Sigmoid colon (tissue), 7 donors: ENCODE results near the gene PTGDS. TPM values are rescaled to one million over a fixed set of nuclear protein-coding genes. Genes with fewer than 3 reads are reported as not detected.

Source experiments
- DNase-seq: peaks from one replicate; pipeline ENCODE4 v3.0.0-alpha.2; 2019
- H3K27ac ChIP-seq, 4 donors: fragments of 200-600 bp; sonication (generic); one replicate each; pipeline ENCODE4 v1.5.1; 2016 to 2019; ENCODE audit warnings: mild to moderate bottlenecking in 1 of 4
- H3K27me3 ChIP-seq, 3 donors: fragments of 200-600 bp; sonication (generic); one replicate each; pipeline ENCODE4 v1.5.1; 2019; ENCODE audit warnings: mild to moderate bottlenecking in 1 of 3
- H3K36me3 ChIP-seq, 4 donors: fragments of 200-600 bp; sonication (generic); one replicate each; pipeline ENCODE4 v1.5.1; 2016 to 2019
- H3K4me1 ChIP-seq, 4 donors: fragments of 200-600 bp; sonication (generic); one replicate each; pipeline ENCODE4 v1.5.1; 2017 to 2019
- H3K4me3 ChIP-seq, 4 donors: fragments of 200-600 bp; sonication (generic); one replicate each; pipeline ENCODE4 v1.5.1; 2017 to 2019; ENCODE audit warnings: mild to moderate bottlenecking in 2 of 4, moderate library complexity in 1 of 4
- H3K9me3 ChIP-seq, 4 donors: fragments of 200-600 bp in 3 of 4; sonication (generic) in 3 of 4; one replicate each; pipeline versions ENCODE4 v1.5.1 to v1.6.1; 2013 to 2019
- CTCF ChIP-seq, 4 experiments: fragments of 450-650 bp in 3 of 4; fragments of 200-600 bp in 1 of 4; IDR thresholded peaks; one replicate each; pipeline ENCODE4 v1.5.1; 2016 to 2019; ENCODE audit warnings: antibody characterized with exemption in 4 of 4, mild to moderate bottlenecking in 3 of 4, moderate library complexity in 2 of 4
- EP300 ChIP-seq, 4 donors: sonication (generic); formaldehyde crosslinking; IDR thresholded peaks; one replicate each; pipeline ENCODE4 v1.6.1; 2017; ENCODE audit warnings: antibody characterized with exemption in 4 of 4
- POLR2A ChIP-seq, 2 donors: fragments of 450-650 bp; IDR thresholded peaks; one replicate each; pipeline ENCODE4 v1.6.1; 2016; ENCODE audit warnings: antibody characterized with exemption in 2 of 2, mild to moderate bottlenecking in 2 of 2, moderate library complexity in 2 of 2
- POLR2AphosphoS5 ChIP-seq, 4 donors: sonication (generic); formaldehyde crosslinking; IDR thresholded peaks; one replicate each; pipeline ENCODE4 v1.6.1; 2017; ENCODE audit warnings: antibody characterized with exemption in 4 of 4
- WGBS, 2 donors: extraction: QIAGEN DNeasy Blood & Tissue Kit; methylation state at CpG; one replicate each; pipeline ENCODE4 v1.1.7; 2013; 5-methylcytosine and 5-hydroxymethylcytosine counted together
- intact Hi-C: fragments of 100-400 bp; cut with DNase I; formaldehyde crosslinking; loops from one replicate; pipeline ENCODE4 v1.15.1; 2023
- polyA plus RNA-seq, 3 donors: library from polyadenylated mRNA; stranded (reverse); fragments of 200-250 nt; gene quantifications; one replicate each; pipeline ENCODE4 v1.2.3, GENCODE V29; 2013
- total RNA-seq, 4 donors: library from RNA; depleted of rRNA; stranded (reverse); fragments of >200 nt; gene quantifications; one replicate each; pipeline ENCODE4 v1.1.0, GENCODE V29; 2016
- donor health status: healthy with polysubstance abuse.
- donor health status: Bipolar disorder and iron deficiency.
- donor health status: healthy.

Gene PTGDS
- total and polyA plus RNA-seq, 7 donors, result 8.3 to 218 (median 28.5) TPM

DNA sequence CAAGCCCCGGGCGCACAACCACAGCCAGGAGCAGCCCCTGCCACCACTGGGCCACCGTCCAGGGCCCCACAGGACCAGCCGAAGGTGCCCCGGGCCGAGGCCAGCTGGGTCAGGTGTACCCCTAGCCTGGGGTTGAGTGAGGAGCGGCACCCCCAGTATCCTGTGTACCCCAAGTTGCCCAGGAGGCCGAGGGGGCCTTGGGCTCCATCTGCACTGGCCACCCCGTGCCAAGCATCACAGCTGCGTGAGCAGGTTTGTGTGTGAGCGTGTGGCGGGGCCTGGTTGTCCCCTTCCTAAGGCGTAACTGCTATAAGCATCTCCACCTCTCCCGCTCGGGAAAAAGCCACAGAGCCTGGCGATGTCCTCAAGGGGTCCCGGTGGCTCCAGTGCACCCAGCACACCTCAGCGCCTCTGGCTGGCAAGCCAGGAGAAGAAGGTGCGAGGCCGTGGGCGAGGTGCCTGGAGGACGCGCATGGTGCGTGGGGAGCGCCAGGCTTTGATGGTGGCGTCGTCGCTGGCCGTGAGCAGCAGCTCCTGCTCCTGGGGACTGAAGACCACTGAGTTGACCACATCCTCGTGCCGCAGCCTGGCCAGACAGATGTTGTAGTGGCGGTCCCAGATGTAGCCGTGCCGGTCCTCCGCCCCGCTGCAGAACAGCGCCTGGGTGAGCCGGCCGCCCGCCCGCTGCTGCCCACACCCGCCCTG is 36.6 kb upstream of the PTGDS start:
- intact Hi-C loops, result loop anchor here (5.0 kb wide), 1 partner anchor 53 kb away; the partner anchor contains the start of gene TRAF2
- Histone ChIP-seq H3K4me3 (no peak overlapping the region), H3K27ac (no peak overlapping the region), H3K36me3 (peaks cover 34 to 55% (median 40%) of the 10 kb centered on the region in 4 donors), H3K9me3 (no peaks in the 10 kb centered on the region), H3K4me1 (peaks cover 0 to 27% (median 19%) of the 10 kb centered on the region in 4 donors), H3K27me3 (no peaks in the 10 kb centered on the region)
- WGBS, 2 donors, result 94 to 96% methylated on average over 42 of the region's 42 CpGs
- TF ChIP-seq EP300 (IDR thresholded peaks at IDR 0.05), result no peak
- no peak for TF ChIP-seq CTCF (IDR thresholded peaks at IDR 0.05)
- no peak for TF ChIP-seq POLR2AphosphoS5 (IDR thresholded peaks at IDR 0.05)
- TF ChIP-seq POLR2A (IDR thresholded peaks at IDR 0.05), result no peak
- peak; percentile 64 for DNase-seq

DNA sequence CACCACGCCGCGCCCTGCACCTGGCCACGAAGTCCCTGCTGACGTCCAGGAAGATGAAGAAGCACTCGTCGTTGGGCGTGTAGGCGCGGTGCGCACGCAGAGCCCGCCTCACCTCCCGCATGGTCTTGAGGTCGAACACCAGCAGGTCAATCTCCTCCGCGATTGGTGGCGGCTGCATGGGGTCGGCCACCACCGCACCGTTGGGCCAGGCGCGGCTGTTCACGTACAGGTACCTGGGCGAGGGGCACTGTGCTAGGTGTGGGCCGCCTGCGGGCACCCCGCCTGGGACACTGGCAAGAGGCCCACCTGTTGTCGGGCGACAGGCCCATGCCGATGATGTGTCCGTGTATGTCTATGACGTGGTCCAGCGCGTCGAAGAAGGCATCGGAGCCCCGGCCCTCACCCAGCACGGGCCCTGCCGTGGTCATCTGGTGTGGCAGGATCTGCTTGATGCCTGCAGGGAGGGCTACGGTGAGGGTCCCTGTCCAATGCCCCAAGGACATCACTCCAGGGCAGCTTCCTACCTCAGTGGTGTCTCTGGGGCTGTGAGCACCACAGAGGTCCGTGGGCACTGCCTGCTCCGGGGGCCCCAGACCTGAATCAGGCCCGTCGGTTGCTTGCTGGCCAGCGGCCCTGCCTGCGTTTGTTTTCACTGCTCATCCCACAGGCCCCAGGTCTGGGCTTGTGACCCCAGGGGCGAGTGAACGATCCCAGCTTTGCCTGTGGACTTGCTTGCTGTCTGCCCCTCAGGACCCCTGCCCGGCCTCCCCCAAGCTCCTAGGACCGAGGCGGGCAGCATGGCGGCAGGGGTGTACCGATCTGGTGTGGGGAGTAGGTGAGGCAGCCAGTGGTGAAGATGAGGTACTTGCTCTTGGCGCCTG is 35.8 kb upstream of the PTGDS start:
- Histone ChIP-seq H3K9me3 (no peaks in the 10 kb centered on the region), H3K27me3 (no peaks in the 10 kb centered on the region), H3K27ac (no peak overlapping the region), H3K36me3 (peaks cover 34 to 55% (median 40%) of the 10 kb centered on the region in 4 donors), H3K4me1 (peaks cover 0 to 27% (median 19%) of the 10 kb centered on the region in 4 donors), H3K4me3 (no peak overlapping the region)
- intact Hi-C loops, result loop anchor here (5.0 kb wide), 1 partner anchor 54 kb away; the partner anchor contains the start of gene TRAF2
- no peak for TF ChIP-seq EP300 (IDR thresholded peaks at IDR 0.05)
- TF ChIP-seq POLR2A (IDR thresholded peaks at IDR 0.05), result no peak
- TF ChIP-seq CTCF (IDR thresholded peaks at IDR 0.05), result no peak
- TF ChIP-seq POLR2AphosphoS5 (IDR thresholded peaks at IDR 0.05), result no peak
- WGBS, 2 donors, result 93 to 96% methylated on average over 55 of the region's 55 CpGs
- no peak for DNase-seq

- Histone ChIP-seq H3K27me3 (no peaks in the 10 kb centered on the region), H3K4me1 (peaks cover 0 to 27% (median 19%) of the 10 kb centered on the region in 4 donors), H3K36me3 (peaks cover 34 to 49% (median 40%) of the 10 kb centered on the region in 4 donors), H3K9me3 (no peaks in the 10 kb centered on the region), H3K4me3 (no peak overlapping the region), H3K27ac (no peak overlapping the region)
- TF ChIP-seq POLR2AphosphoS5 (IDR thresholded peaks at IDR 0.05), result no peak
- TF ChIP-seq CTCF (IDR thresholded peaks at IDR 0.05), result no peak
- TF ChIP-seq POLR2A (IDR thresholded peaks at IDR 0.05), result no peak
- no peak for TF ChIP-seq EP300 (IDR thresholded peaks at IDR 0.05)
- intact Hi-C loops, result loop anchor here (5.0 kb wide), 1 partner anchor 55 kb away; the partner anchor contains the start of gene TRAF2
- DNase-seq, result peak; percentile 67
- 93 to 95% methylated on average over 60 of the region's 60 CpGs for WGBS, 2 donors
Measured at GRCh38 chr9:136942112-136942880, 35.0 kb upstream of the PTGDS start.

- Histone ChIP-seq H3K27ac (peak overlapping the region in 1 of 4 donors; percentile 94), H3K27me3 (no peaks in the 10 kb centered on the region), H3K36me3 (peaks cover 34 to 45% (median 40%) of the 10 kb centered on the region in 4 donors), H3K4me1 (peaks cover 0 to 27% (median 19%) of the 10 kb centered on the region in 4 donors), H3K4me3 (peak overlapping the region in 2 of 4 donors; percentile 81 to 96), H3K9me3 (no peaks in the 10 kb centered on the region)
- DNase-seq, result no peak
- TF ChIP-seq POLR2AphosphoS5 (IDR thresholded peaks at IDR 0.05) (no peak), CTCF (IDR thresholded peaks at IDR 0.05) (no peak), EP300 (IDR thresholded peaks at IDR 0.05) (no peak), POLR2A (IDR thresholded peaks at IDR 0.05) (no peak)
- intact Hi-C loops, result loop anchor here (5.0 kb wide), 1 partner anchor 56 kb away; the partner anchor contains the start of gene TRAF2
- WGBS, 2 donors, result 92 to 94% methylated on average over 16 of the region's 16 CpGs
Measured at GRCh38 chr9:136942881-136943230, 34.4 kb upstream of the PTGDS start.
